Stimulated activated CD8-positive, alpha-beta memory T cell treated with anti-CD3 and anti-CD28 coated beads, Interleukin-4, amount 100 ng/mL, for 1 hour (primary cell): ENCODE results near the gene DDX47.
"Not testable (repeated sequence)": the region's sequence is repeated elsewhere in the genome, so short reads cannot be mapped to it uniquely, and the experiment has no call there.

Experiments used
- DNase-seq, 2 donors: peaks; one replicate each; pipeline ENCODE4 v3.0.0-alpha.2; 2020; ENCODE audit warnings: low read depth in 2 of 2, low spot score in 1 of 2

The DDX47 gene

DNA sequence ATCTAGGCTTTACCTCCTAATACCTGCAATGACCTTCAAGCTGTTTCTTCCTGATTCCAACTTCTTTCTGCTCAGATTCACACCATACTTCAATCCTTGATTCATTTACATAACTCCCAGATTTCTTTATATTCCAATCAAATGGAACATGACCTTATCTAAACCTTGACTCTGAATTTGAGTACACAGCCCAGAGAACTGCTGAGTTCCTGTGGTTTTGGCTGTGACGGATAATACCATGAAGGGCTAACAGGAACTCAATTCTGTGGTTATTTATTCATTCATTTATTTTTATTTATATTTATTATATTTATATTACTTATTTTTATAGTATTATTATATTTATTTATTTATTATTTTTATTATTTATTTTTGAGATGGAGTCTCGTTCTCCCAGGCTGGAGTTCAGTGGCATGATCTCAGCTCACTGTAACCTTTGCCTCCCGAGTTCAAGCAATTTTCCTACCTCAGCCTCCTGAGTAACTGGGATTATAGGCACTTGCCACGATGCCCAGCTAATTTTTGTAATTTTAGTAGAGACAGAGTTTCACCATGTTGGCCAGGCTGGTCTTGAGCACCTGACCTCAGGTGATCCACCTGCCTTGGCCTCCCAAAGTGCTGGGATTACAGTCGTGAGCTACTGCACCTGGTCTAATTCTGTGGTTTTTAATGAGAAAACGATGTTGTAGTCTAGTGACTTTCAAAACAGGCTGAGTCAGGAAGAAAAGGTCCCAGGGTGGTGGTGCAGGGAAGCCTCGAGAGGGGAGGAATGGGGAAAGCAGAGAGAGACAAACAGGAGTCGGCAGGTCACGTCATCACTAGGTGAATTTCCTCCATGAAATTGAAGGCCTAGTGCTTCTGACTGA lies 16.0 kb upstream of the DDX47 start:
- DNase-seq: no peak

DNA sequence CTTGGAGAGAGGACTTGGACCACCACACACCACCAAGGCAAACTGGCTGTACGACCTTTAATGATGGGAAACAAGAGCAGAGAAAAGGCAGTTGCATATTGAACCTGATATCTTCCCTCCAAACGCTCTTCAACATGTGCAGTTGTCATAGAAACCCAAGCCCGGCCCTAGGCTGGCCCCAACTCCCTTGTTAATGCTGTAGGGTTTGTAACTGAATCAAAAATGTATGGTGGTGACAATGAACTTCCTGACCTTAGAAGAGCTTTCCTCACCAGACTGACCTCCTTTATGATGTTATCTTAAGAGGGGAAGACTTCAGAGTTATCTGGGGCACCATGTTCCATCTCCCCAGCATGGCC lies 15.4 kb upstream of the DDX47 start:
- DNase-seq: no peak

DNA sequence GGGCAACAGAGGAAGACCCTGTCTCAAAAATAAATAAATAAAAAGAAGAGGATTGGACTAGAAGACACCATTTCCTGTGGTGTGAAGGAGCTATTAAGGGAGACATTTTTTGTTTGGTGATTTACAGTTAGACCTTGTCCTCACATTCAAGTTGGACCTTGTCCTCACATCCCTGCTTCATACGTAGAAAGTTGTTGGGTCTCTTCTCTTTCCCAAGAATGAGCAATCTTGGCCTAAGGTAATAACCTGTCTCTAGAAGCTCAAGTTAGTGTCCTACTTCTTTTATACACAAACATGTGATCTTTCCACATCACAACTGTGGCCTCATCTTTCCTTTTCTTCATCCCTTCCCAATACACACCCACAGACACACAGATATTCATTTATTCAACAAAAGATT lies 14.7 kb upstream of the DDX47 start:
- no peak for DNase-seq

DNA sequence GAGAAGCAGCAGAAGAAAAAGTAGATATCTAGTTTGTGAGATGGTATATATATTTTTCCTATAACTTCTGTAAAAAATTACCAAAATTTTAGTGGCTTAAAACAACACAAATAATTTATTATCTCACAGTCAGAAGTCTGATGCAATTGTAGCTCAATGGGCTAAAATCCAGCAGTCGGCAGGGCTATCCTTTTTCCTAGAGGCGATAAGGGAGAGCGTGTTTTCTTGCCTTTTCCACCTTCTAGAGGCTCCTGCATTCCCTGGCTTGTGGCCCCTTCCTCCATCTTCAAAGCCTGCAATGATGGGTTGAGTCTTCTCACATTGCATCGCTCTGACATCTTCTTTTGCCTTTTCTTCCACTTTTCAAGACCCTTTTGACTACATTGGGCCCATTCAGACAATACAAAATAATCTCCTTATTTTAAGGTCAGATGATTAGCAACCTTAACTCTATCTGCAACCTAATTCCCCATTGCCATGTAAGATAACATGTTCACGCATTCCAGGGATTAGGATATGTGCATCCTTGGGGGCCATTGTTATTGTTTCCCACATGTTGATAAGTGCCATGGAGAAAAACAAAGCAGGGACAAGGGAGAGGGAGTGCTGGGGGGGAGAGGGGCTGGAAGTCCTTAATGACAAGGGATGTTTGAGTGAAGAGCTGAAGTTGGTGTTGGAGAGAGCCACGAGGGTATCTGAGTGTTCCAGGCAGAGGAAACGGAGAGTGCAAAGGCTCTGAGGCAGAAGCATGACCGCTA lies 13.8 kb upstream of the DDX47 start:
- DNase-seq: no peak

DNA sequence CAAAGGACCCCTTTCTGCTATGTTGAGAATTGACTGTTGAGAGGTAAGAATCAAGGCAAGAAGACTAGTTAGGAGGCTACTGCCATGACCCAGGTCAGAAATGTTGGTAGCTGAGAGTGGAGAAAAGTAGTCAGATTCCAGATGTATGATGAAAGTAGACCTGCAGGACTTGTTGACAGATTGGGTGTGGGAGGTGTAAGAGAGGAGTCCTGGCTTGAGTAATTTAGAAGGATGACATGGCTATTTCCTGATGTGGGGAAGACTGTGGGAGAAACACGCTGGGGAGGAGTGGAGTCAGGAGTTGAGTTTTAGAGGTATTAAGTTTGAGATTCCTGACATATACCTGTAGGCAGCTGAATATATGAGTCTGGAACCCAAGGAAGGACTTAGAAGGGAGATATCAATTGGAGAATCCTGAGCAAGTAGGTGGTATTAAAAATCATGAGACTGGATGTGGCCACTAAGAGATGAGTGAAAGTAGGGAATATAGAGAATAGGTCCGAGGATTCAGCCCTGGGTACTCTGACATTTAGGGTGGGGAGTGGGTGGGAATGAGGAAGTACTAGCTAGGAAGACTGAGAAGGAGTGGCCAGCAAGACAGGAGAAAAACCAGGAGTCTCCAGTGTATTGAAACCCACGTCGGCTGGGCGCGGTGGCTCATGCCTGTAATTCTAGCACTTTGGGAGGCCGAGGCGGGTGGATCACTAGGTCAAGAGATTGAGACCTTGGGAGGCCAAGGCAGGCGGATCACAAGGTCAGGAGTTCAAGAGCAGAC lies 12.6 kb upstream of the DDX47 start:
- no peak for DNase-seq

DNA sequence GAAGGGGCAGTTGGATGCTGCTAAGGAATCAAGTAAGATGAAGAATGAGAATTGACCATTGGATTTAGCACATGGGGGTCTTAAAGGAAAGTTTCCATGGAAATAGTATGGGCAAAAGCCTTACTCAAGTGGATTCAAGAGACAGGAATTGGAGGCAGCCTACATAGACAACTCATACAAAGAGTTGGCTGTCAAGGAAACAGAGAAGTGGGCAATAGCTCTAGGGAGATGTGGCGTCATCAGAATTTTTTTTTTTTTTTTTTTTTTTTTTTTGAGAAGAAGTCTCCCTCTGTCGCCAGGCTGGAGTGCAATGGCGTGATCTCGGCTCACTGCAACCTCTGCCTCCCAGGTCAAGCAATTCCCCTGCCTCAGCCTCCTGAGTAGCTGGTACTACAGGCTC lies 11.5 kb upstream of the DDX47 start:
- DNase-seq: not testable (repeated sequence)

DNA sequence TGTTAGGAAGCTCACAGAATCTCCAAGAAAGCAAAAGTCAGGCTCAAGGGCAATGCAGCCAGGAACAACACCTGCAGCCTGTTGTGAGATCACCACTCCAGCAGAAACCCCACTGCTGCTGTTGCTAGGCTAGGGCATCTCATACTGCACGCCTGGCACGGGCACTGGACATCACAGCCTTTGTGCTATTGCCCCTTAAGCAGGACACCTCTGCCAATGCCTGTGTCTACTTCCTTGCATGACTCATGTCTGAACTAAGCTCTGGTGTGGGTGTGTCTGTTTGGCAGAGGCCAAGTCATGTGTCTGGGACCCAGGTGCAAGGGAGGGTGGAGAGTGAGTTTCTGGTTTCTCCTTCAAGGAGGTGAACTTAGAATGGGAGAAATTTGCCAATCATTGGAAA lies 10.0 kb upstream of the DDX47 start:
- DNase-seq: no peak

DNA sequence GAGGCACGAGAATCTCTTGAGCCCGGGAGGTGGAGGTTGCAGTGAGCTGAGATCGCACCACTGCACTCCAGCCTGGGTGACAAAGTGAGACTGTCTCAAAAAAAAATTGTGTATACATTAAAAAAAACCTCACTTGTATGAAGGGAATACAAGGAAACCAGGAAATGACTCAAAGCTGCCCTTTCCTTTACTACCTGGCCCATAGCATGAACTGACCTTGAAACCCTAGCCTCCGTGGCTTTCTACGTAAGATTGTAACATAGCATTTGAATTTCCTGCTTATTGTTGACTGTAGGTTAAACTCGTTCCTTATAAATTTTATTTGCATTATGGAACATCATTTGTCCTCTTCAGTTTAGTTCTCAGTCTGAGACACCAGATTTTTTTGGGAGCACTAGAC lies 9.1 kb upstream of the DDX47 start:
- no peak for DNase-seq

DNA sequence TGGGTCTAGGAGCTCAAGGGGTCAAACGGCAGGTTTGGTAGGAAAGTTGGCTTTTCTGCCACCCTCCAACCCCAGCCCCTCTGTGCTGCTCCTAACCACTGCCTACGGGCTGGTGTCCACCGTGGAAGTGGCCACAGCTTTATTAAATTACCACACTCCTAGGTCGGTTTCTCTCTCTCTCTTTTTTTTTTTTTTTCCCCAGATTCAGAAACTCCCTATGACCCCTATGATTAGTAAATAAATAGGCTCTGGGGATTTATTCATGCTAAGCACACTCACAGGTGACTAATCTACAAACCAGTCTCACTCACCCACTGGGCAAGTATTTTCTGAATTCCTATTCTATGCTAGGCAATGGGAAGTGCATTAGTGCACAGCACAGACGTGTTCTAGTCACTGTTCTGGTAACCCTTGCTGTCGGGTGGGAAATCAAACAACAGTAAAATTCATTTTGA lies 8.7 kb upstream of the DDX47 start:
- no peak for DNase-seq

DNA sequence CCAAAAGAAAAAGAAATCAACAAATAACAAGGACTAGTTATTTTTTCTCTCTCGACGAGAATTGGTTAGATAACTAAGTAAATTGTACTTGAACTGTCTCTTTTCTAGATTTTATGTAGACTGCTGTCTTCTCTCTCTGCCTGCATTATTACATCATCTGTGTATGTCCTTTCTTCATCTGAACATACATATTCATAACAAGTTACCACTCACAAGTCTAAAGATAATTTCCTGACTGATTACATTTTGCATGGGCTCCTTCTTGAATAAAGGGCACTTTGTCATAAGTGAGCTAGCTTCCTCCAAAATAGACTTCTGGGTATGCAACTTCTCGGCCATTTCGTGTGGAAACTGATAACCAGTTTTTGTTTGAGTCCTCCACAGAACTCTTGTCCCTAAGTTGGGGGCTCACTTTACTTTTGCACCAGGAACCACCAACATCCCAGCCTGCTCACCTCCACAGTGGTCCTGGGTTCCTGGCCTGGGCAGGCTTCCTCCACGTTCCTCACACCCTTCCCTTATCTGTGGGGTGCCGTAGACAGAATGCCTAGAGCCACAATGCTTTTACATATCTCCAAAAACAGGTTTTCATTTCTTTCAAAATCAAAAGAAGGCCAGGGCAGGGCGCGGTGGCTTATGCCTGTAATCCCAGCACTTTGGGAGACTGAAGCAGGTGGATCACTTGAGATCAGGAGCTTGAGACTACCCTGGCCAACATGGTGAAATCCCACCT lies 6.2 kb upstream of the DDX47 start:
- DNase-seq: no peak

DNA sequence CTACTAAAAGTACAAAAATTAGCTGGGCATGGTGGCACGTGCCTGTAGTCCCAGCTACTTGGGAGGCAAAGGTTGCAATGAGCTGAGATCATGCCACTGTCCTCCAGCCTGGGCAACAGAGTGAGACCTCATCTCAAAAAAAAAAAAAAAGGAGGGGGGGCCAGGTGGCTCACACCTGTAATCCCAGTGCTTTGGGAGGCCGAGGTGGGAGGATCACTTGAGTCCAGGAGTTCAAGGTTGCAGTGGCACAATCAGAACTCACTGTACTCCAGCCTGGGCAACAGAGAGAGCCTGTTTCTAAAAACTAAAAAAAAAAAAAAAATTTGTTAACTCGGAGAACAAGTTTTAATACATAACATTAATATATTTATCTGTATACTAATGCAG lies 5.6 kb upstream of the DDX47 start:
- not testable (repeated sequence) for DNase-seq

DNA sequence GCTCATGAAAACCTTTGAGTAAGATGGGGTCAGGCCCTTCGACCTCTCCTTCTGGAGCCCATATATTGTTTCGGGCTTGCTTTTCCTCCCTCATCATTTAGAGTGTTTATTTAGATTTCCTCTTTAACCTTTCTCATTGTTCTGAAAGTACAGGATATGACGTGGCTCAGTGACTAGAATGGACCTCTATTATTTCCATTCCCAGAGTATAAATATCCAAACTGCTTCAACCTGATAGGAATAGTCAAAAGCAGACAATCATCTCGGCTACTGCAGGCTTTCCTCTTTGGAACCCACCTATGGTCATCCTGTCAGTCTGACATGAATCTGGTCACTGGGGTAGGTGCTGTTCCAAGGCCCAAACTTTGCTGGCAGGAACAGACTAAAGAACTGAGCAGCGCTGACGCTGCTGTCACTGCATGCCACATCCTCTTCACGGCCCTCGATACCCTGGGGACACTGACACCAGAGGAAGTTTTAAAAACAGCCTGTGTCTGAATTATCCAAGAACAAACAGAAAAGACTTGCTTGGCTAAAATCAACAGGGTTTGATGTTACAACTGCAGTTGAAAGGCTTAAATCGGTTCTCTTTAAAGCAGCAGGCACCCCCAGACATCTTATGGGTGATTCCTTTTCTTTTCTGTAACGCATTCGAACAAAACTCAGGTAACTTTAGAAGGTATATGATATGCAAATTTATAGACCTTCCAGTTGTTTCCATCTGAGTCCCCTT lies 5.0 kb upstream of the DDX47 start:
- peak in 1 of 2 donors; percentile 13 for DNase-seq

DNA sequence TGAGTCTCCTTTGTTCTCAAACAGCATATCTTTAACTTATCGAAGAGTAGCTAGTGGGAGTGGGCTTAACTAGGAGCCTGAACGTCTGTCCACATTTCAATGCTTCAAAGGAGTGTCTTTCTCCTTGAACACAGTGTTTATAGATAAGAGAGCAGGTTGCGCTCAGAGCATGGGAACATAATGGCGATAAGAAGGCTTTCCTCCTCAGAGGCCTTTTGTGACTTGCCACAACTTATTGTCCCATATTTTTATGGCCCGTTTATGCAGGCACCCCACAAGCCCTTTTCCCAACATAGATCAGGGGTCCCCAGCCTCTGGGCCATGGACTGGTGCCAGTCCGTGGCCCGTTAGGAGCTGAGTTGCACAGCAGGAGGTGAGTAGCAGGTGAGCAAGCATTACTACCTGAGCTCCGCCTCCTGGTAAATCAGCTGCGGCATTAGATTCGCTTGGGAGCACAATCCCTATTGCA lies 2.6 kb upstream of the DDX47 start:
- no peak for DNase-seq

DNA sequence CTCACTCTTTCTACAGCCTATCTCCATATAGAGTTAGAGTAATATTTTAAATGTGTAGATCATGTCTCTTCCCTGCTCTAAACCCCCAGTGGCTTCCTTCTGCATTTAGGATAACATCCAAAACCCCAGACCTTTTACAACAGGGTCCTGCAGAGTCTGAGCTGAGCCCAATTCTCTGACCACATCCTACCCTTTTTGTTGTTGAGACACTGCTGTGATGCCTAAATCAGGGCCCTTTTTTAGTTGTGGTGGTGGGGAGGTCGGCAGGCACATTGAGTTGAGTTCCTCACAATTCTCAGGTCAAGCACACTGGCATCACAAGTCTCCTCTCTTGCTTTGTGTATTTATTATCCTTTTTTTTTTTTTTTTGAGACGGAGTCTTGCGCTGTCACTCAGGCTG lies 1.8 kb upstream of the DDX47 start:
- DNase-seq: no peak

DNA sequence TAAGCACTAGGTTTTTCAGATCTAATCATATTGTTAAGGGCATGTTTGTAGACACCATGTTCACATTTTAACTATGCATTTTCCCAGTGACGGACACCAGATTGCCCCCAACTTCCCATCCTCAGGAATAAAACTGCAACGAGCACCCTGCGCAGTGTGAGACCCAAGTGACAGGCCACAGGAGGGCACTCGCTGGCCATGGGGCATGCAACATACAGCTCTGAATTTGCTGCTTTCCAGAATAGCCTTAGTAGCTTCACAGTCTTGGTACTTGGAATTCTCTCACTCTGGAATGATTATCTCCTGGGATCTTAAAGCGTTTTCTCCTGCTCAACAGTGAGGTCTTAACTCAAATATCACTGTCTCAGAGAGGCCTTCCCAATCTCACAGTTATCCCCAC lies 972 bp upstream of the DDX47 start:
- no peak for DNase-seq

DNA sequence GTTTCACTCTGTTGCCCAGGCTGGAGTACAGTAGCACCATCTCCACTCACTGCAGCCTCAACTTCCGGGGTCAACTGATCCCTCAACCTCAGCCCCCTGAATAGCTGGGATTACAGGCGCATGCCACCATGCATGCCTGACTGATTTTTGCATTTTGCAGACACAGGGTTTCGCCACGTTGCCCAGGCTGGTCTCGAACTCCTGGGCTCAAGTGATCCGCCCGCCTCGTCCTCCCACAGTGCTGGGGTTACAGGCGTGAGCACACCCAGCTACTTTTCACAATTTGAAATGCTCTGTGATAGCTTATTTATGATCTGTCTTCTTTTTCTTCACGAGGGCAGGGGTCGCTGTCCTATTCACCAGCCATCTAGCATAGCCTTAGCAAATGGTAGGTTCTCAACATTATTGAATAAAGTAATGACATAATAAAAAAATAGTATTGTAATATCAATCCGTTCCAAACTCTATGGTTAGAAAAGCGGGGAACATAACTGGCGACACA lies 477 bp upstream of the DDX47 start:
- no peak for DNase-seq

DNA sequence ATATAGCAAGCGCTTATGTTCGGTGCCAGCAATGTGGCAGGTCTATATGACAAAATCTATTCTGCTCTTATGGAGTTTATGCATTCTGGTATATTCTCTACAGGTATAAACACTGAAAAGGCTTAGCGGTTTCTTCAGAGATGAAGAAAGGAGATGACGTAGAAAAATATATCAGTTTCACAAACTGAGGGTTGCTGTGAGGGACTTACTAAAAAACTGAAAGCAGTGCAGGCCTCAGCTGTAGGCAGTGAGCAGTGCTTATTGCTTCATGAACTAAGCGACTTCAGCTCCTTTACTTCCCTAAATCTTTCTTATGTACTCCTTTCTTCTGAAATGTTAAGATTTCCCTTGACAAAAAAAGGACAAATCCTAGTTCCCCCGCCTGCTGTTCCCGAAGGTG lies 4.5 kb downstream of the DDX47 start:
- no peak for DNase-seq

DNA sequence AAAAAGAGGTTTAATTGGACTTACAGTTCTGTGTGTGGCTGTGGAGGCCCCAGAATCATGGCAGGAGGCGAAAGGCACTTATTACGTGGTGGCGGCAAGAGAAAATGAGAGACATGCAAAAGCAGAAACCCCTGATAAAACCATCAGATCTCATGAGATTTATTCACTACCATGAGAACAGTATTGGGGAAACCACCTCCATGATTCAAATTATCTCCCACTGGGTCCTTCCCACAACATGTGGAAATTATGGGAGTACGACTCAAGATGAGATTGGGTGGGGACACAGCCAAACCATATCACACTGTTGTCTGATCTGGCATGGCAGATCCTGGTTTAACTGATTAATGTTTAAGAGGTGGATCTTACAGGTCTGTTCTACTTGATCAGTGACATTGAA lies 5.6 kb downstream of the DDX47 start:
- no peak for DNase-seq

DNA sequence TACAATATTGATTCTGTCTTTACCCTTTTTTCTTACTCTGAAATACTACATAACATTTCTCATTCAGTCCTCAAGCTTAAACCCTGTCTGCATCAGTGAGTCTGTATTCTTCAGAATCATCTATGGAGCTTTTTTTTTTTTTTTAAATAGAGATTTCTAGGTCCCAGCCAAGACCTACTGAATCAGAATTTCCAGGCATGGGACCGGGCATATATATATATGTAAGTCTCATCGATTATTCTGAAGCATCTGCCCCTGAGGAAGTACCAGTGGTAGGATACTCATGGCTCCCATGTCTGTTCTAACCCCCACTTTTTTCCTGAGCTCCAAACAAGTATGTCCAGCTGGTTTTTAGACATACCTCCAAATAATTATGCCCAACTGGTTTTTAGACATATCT lies 6.1 kb downstream of the DDX47 start:
- DNase-seq: no peak

DNA sequence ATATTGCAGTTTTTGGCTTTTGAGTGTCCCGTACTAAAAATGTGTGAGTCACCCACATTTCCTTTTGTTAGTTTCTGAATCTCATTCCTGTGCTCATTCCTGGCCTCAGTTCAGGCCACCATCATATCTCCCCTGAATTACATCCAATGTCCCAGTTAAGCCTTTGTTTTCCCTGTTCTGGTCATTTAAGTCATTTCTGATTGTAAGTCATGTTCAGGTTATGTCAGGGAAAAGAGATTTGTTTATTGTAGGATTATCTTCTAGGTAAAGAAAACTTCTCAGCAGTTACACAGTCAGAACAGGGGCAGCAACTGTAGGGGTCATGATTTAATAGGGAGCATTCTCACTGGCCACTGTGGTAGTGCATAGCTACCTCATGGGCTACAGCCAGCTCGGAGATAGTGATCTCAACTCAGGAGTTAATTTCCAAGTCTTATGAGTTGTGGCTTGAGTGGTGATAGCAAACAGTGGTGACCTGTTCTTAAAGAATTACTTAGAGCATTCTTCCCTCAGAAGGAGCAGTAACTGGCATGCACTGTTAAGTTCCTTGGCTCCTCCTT lies 6.7 kb downstream of the DDX47 start:
- no peak for DNase-seq
